ENCODE results near the gene PAX7.

- TF ChIP-seq, protein P1, sequence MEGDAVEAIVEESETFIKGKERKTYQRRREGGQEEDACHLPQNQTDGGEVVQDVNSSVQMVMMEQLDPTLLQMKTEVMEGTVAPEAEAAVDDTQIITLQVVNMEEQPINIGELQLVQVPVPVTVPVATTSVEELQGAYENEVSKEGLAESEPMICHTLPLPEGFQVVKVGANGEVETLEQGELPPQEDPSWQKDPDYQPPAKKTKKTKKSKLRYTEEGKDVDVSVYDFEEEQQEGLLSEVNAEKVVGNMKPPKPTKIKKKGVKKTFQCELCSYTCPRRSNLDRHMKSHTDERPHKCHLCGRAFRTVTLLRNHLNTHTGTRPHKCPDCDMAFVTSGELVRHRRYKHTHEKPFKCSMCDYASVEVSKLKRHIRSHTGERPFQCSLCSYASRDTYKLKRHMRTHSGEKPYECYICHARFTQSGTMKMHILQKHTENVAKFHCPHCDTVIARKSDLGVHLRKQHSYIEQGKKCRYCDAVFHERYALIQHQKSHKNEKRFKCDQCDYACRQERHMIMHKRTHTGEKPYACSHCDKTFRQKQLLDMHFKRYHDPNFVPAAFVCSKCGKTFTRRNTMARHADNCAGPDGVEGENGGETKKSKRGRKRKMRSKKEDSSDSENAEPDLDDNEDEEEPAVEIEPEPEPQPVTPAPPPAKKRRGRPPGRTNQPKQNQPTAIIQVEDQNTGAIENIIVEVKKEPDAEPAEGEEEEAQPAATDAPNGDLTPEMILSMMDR (IDR thresholded peaks at IDR 0.05), result no peak
- TF ChIP-seq POLR2A (IDR thresholded peaks at IDR 0.05), result no peak
Measured at GRCh38 chr1:18769140-18769539, 138.5 kb downstream of the PAX7 start.
